HCT116 (cell line): ENCODE measurements around the gene FBXO11. TPM values are rescaled to one million over a fixed set of nuclear protein-coding genes. Genes with fewer than 3 reads are reported as not detected.

Source experiments
- ATAC-seq: fragments of 200-7000 bp; cut with Tn5 transposase; 2 replicates; pipeline ENCODE4 v1.9.1; 2020; ENCODE audit warnings: mild to moderate bottlenecking, moderate library complexity
- BruUV-seq: library from RNA; stranded (reverse); fragments of 400-500 nt; replicated peaks from 2 replicates; lab custom pipeline; 2021; lab: Mats Ljungman, UMichigan
- CTCF ChIA-PET: fragments of 300-600 bp; sonication (Branson Sonifier 250); formaldehyde crosslinking; loops from one replicate; lab custom pipeline; 2021; ENCODE audit warnings: antibody characterized with exemption; lab: Charles Lee
- POLR2A ChIA-PET: fragments of 300-600, 350-600 bp; sonication (Branson Sonifier 250); formaldehyde crosslinking; loops from one replicate; lab custom pipeline; 2021; ENCODE audit warnings: antibody characterized with exemption; lab: Charles Lee
- RAD21 ChIA-PET, 2 experiments: fragments of 300-600 bp; sonication (Branson Sonifier 250); formaldehyde crosslinking; loops; one replicate each; lab custom pipeline; 2023; ENCODE audit warnings: low total read pairs in 2 of 2; ENCODE audit not compliant: uncharacterized antibody in 2 of 2, unreplicated experiment in 2 of 2, low non-redundant PET in 1 of 2; lab: Charles Lee
- DNase-seq: peaks from one replicate; pipeline ENCODE4 v3.0.0-alpha.2; 2010; ENCODE audit warnings: low read depth, low spot score
- H2AFZ ChIP-seq: fragments of 200-600 bp; shearing (Covaris generic), sonication (generic); 2 replicates; pipeline ENCODE4 v1.6.1; 2017; ENCODE audit warnings: low read depth, mixed run types, mixed read lengths, antibody characterized with exemption, low read length; ENCODE audit not compliant: poor library complexity, severe bottlenecking
- H3K27ac ChIP-seq: 2 replicates; pipeline ENCODE4 v1.5.1; 2012; ENCODE audit warnings: low read depth, low read length
- H3K27me3 ChIP-seq: fragments of 200-600 bp; sonication (generic); 2 replicates; pipeline ENCODE4 v1.6.1; 2016; ENCODE audit warnings: mixed run types, low read length, mixed read lengths; ENCODE audit not compliant: insufficient read depth
- H3K36me3 ChIP-seq, 2 experiments: fragments of 200-500 bp in 1 of 2; fragments of 200-600 bp in 1 of 2; sonication (Bioruptor generic) in 1 of 2; sonication (generic) in 1 of 2; 2 replicates each; pipeline versions ENCODE4 v1.5.1 to v1.6.1; 2014 to 2016; ENCODE audit warnings: low read length in 2 of 2, inconsistent platforms in 1 of 2, mixed read lengths in 1 of 2, mixed run types in 1 of 2; ENCODE audit not compliant: insufficient read depth in 2 of 2, control insufficient read depth in 1 of 2
- H3K4me1 ChIP-seq, 2 experiments: fragments of 200-600 bp in 1 of 2; sonication (generic) in 1 of 2; 2 replicates each; pipeline versions ENCODE4 v1.5.1 to v1.6.1; 2012 to 2017; ENCODE audit warnings: low read length in 2 of 2, inconsistent platforms in 1 of 2, mild to moderate bottlenecking in 1 of 2, mixed read lengths in 1 of 2, mixed run types in 1 of 2, moderate library complexity in 1 of 2; ENCODE audit not compliant: insufficient read depth in 2 of 2, control insufficient read depth in 1 of 2
- H3K4me2 ChIP-seq: fragments of 200-600 bp; sonication (generic); 2 replicates; pipeline ENCODE4 v1.6.1; 2017; ENCODE audit warnings: mixed run types, low read length, mixed read lengths
- H3K4me3 ChIP-seq, 2 experiments: fragments of 200-600 bp in 1 of 2; sonication (generic) in 1 of 2; replicated peaks in 1 of 2; 2 replicates each; pipeline ENCODE4 v1.5.1; 2011 to 2016; ENCODE audit warnings: low read length in 2 of 2, control low read depth in 1 of 2, low read depth in 1 of 2, mild to moderate bottlenecking in 1 of 2, mixed read lengths in 1 of 2, mixed run types in 1 of 2
- H3K79me2 ChIP-seq: fragments of 200-600 bp; sonication (generic); 2 replicates; pipeline ENCODE4 v1.6.1; 2017; ENCODE audit warnings: mild to moderate bottlenecking, mixed run types, low read length, moderate library complexity, mixed read lengths; ENCODE audit not compliant: insufficient read depth
- H3K9ac ChIP-seq: fragments of 200-600 bp; sonication (generic); 2 replicates; pipeline ENCODE4 v1.6.1; 2016; ENCODE audit warnings: low read length, mixed read lengths
- H3K9me2 ChIP-seq: fragments of 200-600 bp; sonication (generic), shearing (Covaris generic); 2 replicates; pipeline ENCODE4 v1.6.1; 2017; ENCODE audit warnings: mixed run types, mild to moderate bottlenecking, moderate library complexity; ENCODE audit not compliant: insufficient read depth
- H3K9me3 ChIP-seq, 2 experiments: fragments of 200-500 bp in 1 of 2; fragments of 200-600 bp in 1 of 2; sonication (Bioruptor generic) in 1 of 2; sonication (generic) in 1 of 2; 2 replicates each; pipeline ENCODE4 v1.6.1; 2014 to 2017; ENCODE audit warnings: low read length in 2 of 2, mixed read lengths in 2 of 2, inconsistent platforms in 1 of 2, low read depth in 1 of 2, mild to moderate bottlenecking in 1 of 2, mixed run types in 1 of 2, moderate library complexity in 1 of 2; ENCODE audit not compliant: control insufficient read depth in 1 of 2, insufficient read depth in 1 of 2
- H4K20me1 ChIP-seq: fragments of 200-600 bp; sonication (generic), shearing (Covaris generic); 2 replicates; pipeline ENCODE4 v1.6.1; 2017; ENCODE audit warnings: mixed run types, mild to moderate bottlenecking, moderate library complexity; ENCODE audit not compliant: insufficient read depth
- ELF1 ChIP-seq: IDR thresholded peaks from 2 replicates; pipeline ENCODE4 v1.6.1; 2012; ENCODE audit warnings: low read depth, borderline replicate concordance
- EZH2phosphoT487 ChIP-seq: fragments of 200-600 bp; IDR thresholded peaks from 2 replicates; pipeline ENCODE4 v1.6.1; 2018; ENCODE audit warnings: antibody characterized with exemption, borderline replicate concordance
- JUND ChIP-seq: IDR thresholded peaks from 2 replicates; pipeline ENCODE4 v1.6.1; 2012
- MAX ChIP-seq: IDR thresholded peaks from 2 replicates; pipeline ENCODE4 v1.6.1; 2012
- POLR2A ChIP-seq: IDR thresholded peaks from 2 replicates; pipeline ENCODE4 v1.7.0; 2011; ENCODE audit warnings: borderline replicate concordance; ENCODE audit not compliant: insufficient read depth, insufficient read length; ENCODE audit errors: extremely low read depth
- POLR2AphosphoS5 ChIP-seq: IDR thresholded peaks from 2 replicates; pipeline ENCODE4 v1.6.1; 2011; ENCODE audit warnings: mild to moderate bottlenecking, low read depth, low read length, moderate library complexity
- RAD21 ChIP-seq: IDR thresholded peaks from 2 replicates; pipeline ENCODE4 v1.6.1; 2012; ENCODE audit warnings: low read depth, mild to moderate bottlenecking
- REST ChIP-seq: IDR thresholded peaks from 2 replicates; pipeline ENCODE4 v1.6.1; 2012; ENCODE audit warnings: low read depth
- SIN3A ChIP-seq: IDR thresholded peaks from 2 replicates; pipeline ENCODE4 v1.6.1; 2012; ENCODE audit warnings: low read depth
- TCF7L2 ChIP-seq: IDR thresholded peaks from 2 replicates; pipeline ENCODE4 v1.7.0; 2011; ENCODE audit warnings: borderline replicate concordance, inconsistent platforms; ENCODE audit not compliant: insufficient read depth, insufficient read length; ENCODE audit errors: extremely low read depth
- YY1 ChIP-seq: IDR thresholded peaks from 2 replicates; pipeline ENCODE4 v1.6.1; 2011; ENCODE audit warnings: low read length, low read depth, moderate library complexity, mild to moderate bottlenecking; ENCODE audit not compliant: insufficient replicate concordance; ENCODE audit errors: extremely low read depth
- ZFX ChIP-seq: fragments of 450-650 bp; IDR thresholded peaks from 2 replicates; pipeline ENCODE4 v1.6.1; 2017
- ZNF274 ChIP-seq: fragments of 200-500 bp; sonication (Bioruptor generic); IDR thresholded peaks from 2 replicates; pipeline ENCODE4 v1.6.1; 2014; ENCODE audit warnings: mild to moderate bottlenecking, low read depth, low read length, inconsistent platforms
- intact Hi-C: fragments of 100-400 bp; cut with micrococcal nuclease; formaldehyde crosslinking; loops from 2 replicates; pipeline ENCODE4 v1.10.0; 2022
- total RNA-seq: library from RNA; stranded (reverse); gene quantifications from one replicate; pipeline ENCODE4 v1.2.1, GENCODE V29; 2021; ENCODE audit not compliant: unreplicated experiment

Gene FBXO11
- total RNA-seq, 1 experiment from 2014 or later, result 60.2 TPM

GRCh38 chr2:47838249-47838648 lies 68.0 kb downstream of the FBXO11 start:
- peaks cover 10% of the 10 kb centered on the region for H3K79me2 ChIP-seq
- POLR2A ChIA-PET, result no interaction called here
- 0 out of 2 replicates have a peak, but pooled peaks cover 3% of the 10 kb centered on the region for H4K20me1 ChIP-seq
- H3K9me3 ChIP-seq, result no peaks in the 10 kb centered on the region
- no peak overlapping the region for H3K4me2 ChIP-seq
- H2AFZ ChIP-seq, result no peak overlapping the region
- TF ChIP-seq POLR2A (no peak), REST (no peak), ELF1 (no peak), EZH2phosphoT487 (no peak), ZFX (no peak), ZNF274 (no peak)
- RAD21 ChIA-PET, result no interaction called here
- DNase-seq (no peak), ATAC-seq (no peak)
- no peaks in the 10 kb centered on the region for H3K4me1 ChIP-seq
- H3K36me3 ChIP-seq, result peaks cover 16 to 27% of the 10 kb centered on the region in 2 experiments
- H3K9me2 ChIP-seq, result no peaks in the 10 kb centered on the region
- CTCF ChIA-PET, result no interaction called here
- intact Hi-C loops, result no loop called here
- no peak overlapping the region for H3K4me3 ChIP-seq
- H3K27me3 ChIP-seq, result no peaks in the 10 kb centered on the region
- no peak overlapping the region for H3K9ac ChIP-seq
- BruUV-seq, result no TSS peak
- H3K27ac ChIP-seq, result no peak overlapping the region

- ATAC-seq (no peak), DNase-seq (no peak)
- Histone ChIP-seq H3K9me3 (no peaks in the 10 kb centered on the region), H3K27ac (no peak overlapping the region), H3K36me3 (peaks cover 24 to 41% of the 10 kb centered on the region in 2 experiments), H3K27me3 (no peaks in the 10 kb centered on the region), H3K4me2 (no peak overlapping the region), H3K9me2 (no peaks in the 10 kb centered on the region), H3K4me1 (no peaks in the 10 kb centered on the region), H3K9ac (no peak overlapping the region), H2AFZ (no peak overlapping the region), H4K20me1 (0 out of 2 replicates have a peak, but pooled peaks cover 3% of the 10 kb centered on the region), H3K4me3 (no peak overlapping the region), H3K79me2 (no peaks in the 10 kb centered on the region)
- POLR2A ChIA-PET, result no interaction called here
- RAD21 ChIA-PET, result no interaction called here
- BruUV-seq, result no TSS peak
- CTCF ChIA-PET, result no interaction called here
- intact Hi-C loops, result no loop called here
- TF ChIP-seq SIN3A, result no peak
- TF ChIP-seq POLR2AphosphoS5, result no peak
- no peak for TF ChIP-seq YY1
- no peak for TF ChIP-seq RAD21
- no peak for TF ChIP-seq TCF7L2
- TF ChIP-seq JUND, result no peak
- no peak for TF ChIP-seq ELF1
- no peak for TF ChIP-seq ZNF274
- TF ChIP-seq REST, result no peak
- no peak for TF ChIP-seq MAX
Observed at GRCh38 chr2:47833516-47833968, 72.8 kb downstream of the FBXO11 start.
